Measurements from ENCODE around the gene CEACAM7. TPM values are rescaled to one million over a fixed set of nuclear protein-coding genes. Genes with fewer than 3 reads are reported as not detected.

CEACAM7 gene
- total and polyA plus RNA-seq, 2 of the 13 experiments (the other 11 are each of a cell fraction or from before 2014, with no cell fraction given) = not detected

- H3K27ac ChIP-seq (ENCODE audit: extremely low read length, insufficient read depth, low read length) = no peak overlapping the region
- no peaks in the 10 kb centered on the region for H4K20me1 ChIP-seq (ENCODE audit: insufficient read depth, low read length)
- CTCF ChIA-PET (ENCODE audit: low intra/inter-chr PET ratio, low total read pairs) = no interaction called here
- H2AFZ ChIP-seq (ENCODE audit: low read length) = no peak overlapping the region
- no peak overlapping the region for H3K4me3 ChIP-seq (replicated peaks in 1 of 3; ENCODE audit: insufficient read depth in 1 of 3, low read depth in 2 of 3, low read length in 3 of 3)
- 2% methylated on average over 5 of the region's 5 CpGs for WGBS (ENCODE audit: low lambda C conversion rate)
- no peaks in the 10 kb centered on the region for H3K36me3 ChIP-seq (replicated peaks in 1 of 2; ENCODE audit: control insufficient read depth in 1 of 2, insufficient read depth in 2 of 2, low read length in 2 of 2)
- no peak overlapping the region for H3K4me2 ChIP-seq (ENCODE audit: low read depth, low read length)
- peaks cover 0 to 3% of the 10 kb centered on the region in 2 experiments; a peak in 1 of 5 replicates for H3K27me3 ChIP-seq (ENCODE audit: control insufficient read depth in 1 of 2, insufficient read depth in 2 of 2, low read length in 2 of 2)
- no TSS peak for BruUV-seq (replicated peaks)
- no peak for ATAC-seq
- H3K9ac ChIP-seq (ENCODE audit: insufficient read depth, low read depth, low read length) = no peak overlapping the region
- FAIRE-seq = no peak
- in situ Hi-C loops (cut with HindIII; ENCODE audit: extremely low pct_ligation_motif_present, low pct_unique_long_range_greater_than_20kb) (no loop called here), intact Hi-C loops (cut with micrococcal nuclease; ENCODE audit: unreplicated experiment) (no loop called here)
- TF ChIP-seq ZNF292 (CRISPR knock-in tag; IDR thresholded peaks at IDR 0.05; ENCODE audit: borderline replicate concordance, low read depth) (no peak), SRY (CRISPR knock-in tag; IDR thresholded peaks at IDR 0.05) (no peak), ZNF18 (CRISPR knock-in tag; IDR thresholded peaks at IDR 0.05; ENCODE audit: insufficient replicate concordance) (no peak), DPF2 (CRISPR knock-in tag; IDR thresholded peaks at IDR 0.05; ENCODE audit: borderline replicate concordance, low read depth) (no peak), YY1 (IDR thresholded peaks at IDR 0.05; ENCODE audit: insufficient read depth, insufficient replicate concordance, low read depth, low read length) (no peak), ZNF724P (CRISPR knock-in tag; IDR thresholded peaks at IDR 0.05; ENCODE audit: borderline replicate concordance) (no peak), ZNF383 (CRISPR knock-in tag; IDR thresholded peaks at IDR 0.05; ENCODE audit: borderline replicate concordance) (no peak), TOPORS (CRISPR knock-in tag; IDR thresholded peaks at IDR 0.05) (no peak), ZNF629 (CRISPR knock-in tag; conservative IDR thresholded peaks at IDR 0.05) (no peak), ZNF280D (CRISPR knock-in tag; IDR thresholded peaks at IDR 0.05) (no peak)
- H3K9me3 ChIP-seq (ENCODE audit: low read length) = no peaks in the 10 kb centered on the region
- no peaks in the 10 kb centered on the region for H3K79me2 ChIP-seq (ENCODE audit: insufficient read depth, low read length)
- no peak for DNase-seq (ENCODE audit: low spot score)
- POLR2A ChIA-PET = no interaction called here
- H3K4me1 ChIP-seq (ENCODE audit: insufficient read depth, low read length) = no peaks in the 10 kb centered on the region
Measured at GRCh38 chr19:41735071-41735600, 47.1 kb upstream of the CEACAM7 start.

All from HepG2 (cell line).